GM18868 (cell line): ENCODE results near the gene AP3B2.
A peak's percentile ranks its signal among the peaks of the same experiment; 100 is the strongest.
"Not testable (repeated sequence)": the region's sequence is repeated elsewhere in the genome, so short reads cannot be mapped to it uniquely, and the experiment has no call there.

Experiments
- ATAC-seq: cut with Tn5 transposase; IDR thresholded peaks from one replicate; pipeline ENCODE4 v1.9.1; 2021; ENCODE audit warnings: mild to moderate bottlenecking, moderate library complexity; ENCODE audit not compliant: unreplicated experiment

AP3B2 gene, protein sequence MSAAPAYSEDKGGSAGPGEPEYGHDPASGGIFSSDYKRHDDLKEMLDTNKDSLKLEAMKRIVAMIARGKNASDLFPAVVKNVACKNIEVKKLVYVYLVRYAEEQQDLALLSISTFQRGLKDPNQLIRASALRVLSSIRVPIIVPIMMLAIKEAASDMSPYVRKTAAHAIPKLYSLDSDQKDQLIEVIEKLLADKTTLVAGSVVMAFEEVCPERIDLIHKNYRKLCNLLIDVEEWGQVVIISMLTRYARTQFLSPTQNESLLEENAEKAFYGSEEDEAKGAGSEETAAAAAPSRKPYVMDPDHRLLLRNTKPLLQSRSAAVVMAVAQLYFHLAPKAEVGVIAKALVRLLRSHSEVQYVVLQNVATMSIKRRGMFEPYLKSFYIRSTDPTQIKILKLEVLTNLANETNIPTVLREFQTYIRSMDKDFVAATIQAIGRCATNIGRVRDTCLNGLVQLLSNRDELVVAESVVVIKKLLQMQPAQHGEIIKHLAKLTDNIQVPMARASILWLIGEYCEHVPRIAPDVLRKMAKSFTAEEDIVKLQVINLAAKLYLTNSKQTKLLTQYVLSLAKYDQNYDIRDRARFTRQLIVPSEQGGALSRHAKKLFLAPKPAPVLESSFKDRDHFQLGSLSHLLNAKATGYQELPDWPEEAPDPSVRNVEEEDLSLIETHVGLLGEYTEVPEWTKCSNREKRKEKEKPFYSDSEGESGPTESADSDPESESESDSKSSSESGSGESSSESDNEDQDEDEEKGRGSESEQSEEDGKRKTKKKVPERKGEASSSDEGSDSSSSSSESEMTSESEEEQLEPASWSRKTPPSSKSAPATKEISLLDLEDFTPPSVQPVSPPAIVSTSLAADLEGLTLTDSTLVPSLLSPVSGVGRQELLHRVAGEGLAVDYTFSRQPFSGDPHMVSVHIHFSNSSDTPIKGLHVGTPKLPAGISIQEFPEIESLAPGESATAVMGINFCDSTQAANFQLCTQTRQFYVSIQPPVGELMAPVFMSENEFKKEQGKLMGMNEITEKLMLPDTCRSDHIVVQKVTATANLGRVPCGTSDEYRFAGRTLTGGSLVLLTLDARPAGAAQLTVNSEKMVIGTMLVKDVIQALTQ

DNA sequence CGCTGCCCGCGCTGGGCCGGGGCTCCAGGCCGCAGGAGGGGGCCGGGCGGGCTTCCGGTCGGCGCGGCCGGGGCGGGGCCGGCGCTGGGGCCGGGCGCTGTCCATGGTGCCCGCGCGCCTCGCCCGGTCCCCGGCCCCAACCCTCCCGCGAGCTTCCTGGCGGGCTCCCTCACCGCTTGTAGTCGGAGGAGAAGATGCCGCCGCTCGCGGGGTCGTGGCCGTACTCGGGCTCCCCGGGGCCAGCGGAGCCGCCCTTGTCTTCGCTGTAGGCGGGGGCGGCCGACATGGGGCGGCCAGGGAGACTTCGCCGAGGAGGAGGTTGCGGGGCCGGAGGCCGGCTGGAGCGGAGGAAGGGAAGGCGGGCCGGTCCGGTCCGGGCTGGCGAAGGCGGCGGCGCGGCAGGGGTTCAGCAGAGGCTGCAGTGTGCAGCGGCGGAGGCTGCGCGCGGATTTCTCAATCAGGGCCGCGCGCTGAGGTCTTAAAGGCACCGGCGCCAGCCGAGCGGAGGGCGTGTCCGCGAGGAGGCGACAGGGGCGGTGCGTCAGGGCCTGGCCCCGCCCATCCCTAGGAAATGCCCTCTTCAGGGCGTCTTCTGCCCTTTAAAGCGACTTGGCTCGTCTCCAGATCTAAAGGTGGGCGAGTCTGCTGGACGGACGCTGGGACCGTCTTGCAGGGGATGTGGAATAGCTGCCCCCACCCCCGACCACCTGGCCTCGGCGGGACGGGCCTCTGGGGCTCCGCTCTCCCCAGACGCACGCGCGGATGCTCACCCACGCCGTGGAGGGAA, at the start of gene AP3B2:
TSS of gene AP3B2 (minus strand) at position 455 of the 787 bp plus-strand sequence. CDS start at position 286, 169 bp downstream.
- peak; percentile 83 for ATAC-seq

GRCh38 chr15:82751308-82751707, 41.6 kb upstream of the AP3B2 start:
- no peak for ATAC-seq

DNA sequence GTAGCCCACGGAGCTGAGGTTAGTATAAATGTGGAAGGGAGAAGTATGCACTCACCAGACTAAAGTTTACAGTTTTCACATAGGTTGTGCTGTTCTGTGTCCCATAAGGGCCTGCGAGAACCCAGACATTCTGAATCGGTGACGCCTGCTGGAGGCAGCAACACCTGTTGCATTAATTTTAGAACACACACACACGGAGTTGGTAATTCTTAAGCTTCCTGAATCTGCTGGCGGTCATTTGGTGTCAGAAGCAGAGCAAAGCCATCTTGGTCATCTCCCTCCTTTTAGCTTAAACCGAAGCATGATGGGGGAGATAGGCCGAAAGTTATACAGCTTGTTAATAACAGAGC, 41.1 kb upstream of the AP3B2 start:
- peak; percentile 36 for ATAC-seq

DNA sequence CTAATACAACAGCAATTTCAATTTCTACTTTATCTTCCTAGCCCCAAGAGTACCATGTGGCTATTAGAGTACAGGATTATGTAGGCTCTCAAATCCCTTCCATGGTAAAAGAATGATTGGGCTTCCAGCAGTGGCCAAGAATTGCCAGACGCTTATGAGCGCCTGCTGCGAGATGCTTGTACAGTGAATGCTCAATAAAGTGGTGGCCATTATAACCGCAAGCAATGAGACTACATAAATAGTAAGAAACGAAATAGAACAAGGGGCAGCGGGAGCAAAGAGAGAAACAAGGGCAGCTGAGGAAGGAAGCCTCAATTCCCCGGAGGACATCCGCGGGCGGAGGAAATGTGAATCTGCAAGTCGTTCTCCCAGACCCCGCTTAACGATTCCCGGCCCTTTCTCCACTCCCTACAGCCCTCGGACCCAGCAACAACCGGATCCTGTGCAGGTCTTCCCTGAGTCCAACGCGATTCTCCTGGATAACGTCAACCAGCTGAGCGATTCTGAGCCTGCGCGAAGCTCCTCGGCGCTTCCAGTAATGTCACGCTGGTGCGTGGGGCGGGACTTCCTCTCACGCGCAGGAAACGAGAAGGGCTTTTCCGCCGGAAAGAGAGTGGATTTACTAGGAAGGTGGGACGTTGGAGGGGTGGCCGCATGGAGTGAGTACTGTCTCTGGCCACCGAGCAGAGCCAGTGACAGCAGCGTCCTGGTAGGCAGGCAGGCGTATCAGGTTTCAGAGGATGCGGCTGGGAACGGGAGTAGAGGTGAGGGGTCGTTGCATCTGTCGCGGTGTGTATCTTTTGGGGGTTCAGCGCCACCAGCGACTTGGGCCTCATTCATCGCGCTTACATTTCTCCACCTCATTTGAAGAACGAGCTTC, 40.5 kb upstream of the AP3B2 start:
- ATAC-seq: peak; percentile 93

GRCh38 chr15:82748315-82748714, 38.6 kb upstream of the AP3B2 start:
- ATAC-seq: no peak

DNA sequence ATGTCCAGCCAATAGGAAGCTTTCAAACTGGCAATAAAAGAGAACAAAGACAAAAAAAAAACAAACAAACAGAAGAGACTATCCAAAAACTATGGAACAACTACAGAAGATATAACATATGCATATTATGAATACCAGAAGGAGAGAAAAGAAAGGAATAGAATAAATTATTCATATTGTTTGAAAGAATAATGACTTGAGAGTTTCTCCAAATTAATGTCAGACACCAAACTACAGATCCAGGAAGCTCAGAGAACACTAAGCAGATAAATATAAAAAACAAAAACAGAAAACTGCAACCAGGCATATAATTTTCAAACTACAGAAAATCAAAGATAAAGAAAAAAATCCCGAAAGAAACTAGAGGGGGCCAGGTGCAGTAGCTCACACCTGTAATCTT, 34.1 kb upstream of the AP3B2 start:
- ATAC-seq: no peak

- no peak for ATAC-seq
Observed at GRCh38 chr15:82742134-82742533, 32.5 kb upstream of the AP3B2 start.

DNA sequence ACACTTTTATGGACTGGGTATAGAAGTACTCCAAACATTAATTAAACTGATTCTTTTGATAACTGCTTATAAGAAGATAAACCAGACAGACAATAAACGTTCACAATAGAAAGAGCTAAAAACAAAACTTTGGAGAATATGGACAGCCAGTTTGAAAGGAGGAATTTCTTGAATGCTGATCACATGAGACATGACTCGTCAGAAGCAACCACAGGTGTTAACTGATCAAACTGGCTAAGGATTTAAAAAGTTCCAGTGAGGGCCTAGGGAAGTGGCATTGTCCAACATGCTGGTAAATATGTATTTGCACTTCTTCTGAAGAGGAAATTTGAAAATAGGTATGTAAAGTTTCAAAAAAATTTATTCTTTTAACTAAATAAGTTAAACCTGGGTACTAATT, 29.4 kb upstream of the AP3B2 start:
- no peak for ATAC-seq

GRCh38 chr15:82737975-82738374, 28.3 kb upstream of the AP3B2 start:
- ATAC-seq: no peak

DNA sequence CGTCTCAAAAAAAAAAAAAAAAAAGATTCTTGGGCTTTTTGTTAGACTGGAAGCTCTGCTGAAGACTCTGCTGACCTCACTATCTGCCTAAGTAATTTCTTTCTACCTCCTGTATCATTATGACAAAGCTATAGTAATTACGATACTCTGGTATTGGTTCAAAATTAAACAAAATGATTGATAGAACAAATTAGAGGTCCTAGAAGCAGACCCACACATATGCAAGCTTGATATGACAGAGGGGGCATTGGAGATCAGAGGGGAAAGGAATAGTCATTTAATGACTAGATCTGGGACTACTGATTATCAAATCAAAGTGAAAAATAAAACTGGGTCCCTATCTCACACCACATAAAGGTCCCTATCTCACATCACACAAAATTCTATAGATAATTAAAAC, 21.9 kb upstream of the AP3B2 start:
- no peak for ATAC-seq

DNA sequence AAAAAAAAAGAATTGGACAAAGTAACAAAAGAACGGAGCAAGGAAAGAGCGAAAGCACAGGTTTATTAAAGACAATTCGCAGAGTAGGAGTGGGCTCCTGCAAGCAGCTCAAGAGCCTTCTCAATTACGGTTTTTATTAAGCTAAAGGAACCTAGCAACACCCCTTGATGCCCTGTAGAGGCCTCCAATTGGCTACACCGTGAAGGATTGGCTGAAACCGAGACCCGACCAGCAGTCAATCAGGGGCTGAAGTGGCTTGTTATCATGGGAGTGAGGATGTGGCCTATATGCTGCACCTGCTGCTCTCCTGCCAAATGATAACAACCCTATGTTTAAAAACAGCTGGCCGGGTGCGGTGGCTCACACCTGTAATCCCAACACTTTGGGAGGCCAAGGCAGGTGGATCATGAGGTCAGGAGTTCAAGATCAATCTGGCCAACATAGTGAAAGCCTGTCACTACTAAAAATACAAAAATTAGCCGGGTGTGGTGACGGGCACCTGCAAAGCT, 20.4 kb upstream of the AP3B2 start:
- ATAC-seq: no peak

GRCh38 chr15:82726816-82727215, 17.1 kb upstream of the AP3B2 start:
- no peak for ATAC-seq

- no peak for ATAC-seq
Observed at GRCh38 chr15:82715003-82715402, 5.3 kb upstream of the AP3B2 start.

- no peak for ATAC-seq
Observed at GRCh38 chr15:82714016-82714415, 4.3 kb upstream of the AP3B2 start.

- ATAC-seq: no peak
Observed at GRCh38 chr15:82712036-82712435, 2.4 kb upstream of the AP3B2 start.

DNA sequence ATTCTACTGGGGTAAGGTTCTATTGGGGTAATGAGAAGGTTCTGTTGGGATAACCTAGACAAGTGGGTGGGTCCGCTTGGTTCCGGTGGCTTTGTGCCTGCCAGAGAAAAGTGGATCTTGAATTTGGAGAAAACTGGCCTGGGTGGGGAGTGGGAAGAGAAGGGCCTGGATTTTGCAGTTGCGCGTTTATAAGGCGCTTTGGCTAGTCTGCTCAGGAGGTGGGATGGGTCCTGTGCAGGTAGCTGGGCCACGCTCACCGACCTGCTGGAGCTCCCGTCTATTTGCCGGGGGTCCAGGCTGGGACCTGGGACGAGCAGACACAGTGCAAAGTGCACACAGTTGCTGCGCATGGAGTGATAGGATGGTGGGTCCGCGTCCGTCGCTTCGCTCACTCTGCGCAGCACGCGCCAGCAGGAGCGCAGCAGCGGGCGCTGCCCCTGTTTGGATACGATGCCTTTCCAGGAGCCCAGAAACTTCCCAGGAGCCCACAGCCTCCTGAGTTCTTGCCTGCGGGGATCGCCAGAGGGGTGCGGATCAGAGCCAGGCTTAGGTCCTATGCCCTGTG, 1.3 kb upstream of the AP3B2 start:
- no peak for ATAC-seq

GRCh38 chr15:82710208-82710555, 507 bp upstream of the AP3B2 start:
- no peak for ATAC-seq

- ATAC-seq: no peak
Observed at GRCh38 chr15:82709081-82709420, 624 bp downstream of the AP3B2 start.

- not testable (repeated sequence) for ATAC-seq
Observed at GRCh38 chr15:82705856-82706255, 3.8 kb downstream of the AP3B2 start.

DNA sequence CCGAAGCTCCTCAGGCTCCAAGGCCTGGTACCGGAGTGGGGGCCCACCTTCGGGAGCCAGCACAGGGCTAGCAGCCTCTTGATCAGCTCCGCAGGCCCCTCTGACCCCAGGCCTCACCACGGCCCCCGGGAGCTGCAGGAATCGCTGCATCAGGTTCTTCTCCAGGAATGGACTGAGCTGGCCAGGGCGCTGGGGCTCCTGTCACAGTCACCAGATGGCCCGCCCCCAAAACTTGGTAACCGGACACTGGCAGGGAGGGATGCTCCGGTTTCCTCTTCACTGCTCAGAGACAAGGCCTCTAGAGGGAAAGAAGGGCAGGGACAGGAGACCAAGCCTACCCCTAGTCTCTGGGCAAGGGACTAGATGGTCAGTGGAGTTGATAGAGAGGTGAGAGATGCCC, 9.9 kb downstream of the AP3B2 start:
- ATAC-seq: no peak
